PFSK-1 (cell line): ENCODE data around the gene PDGFD.

Experiments
- FOXP2 ChIP-seq: optimal IDR thresholded peaks from 2 replicates; pipeline ENCODE3; 2011; ENCODE audit warnings: borderline replicate concordance, control low read depth, inconsistent platforms; ENCODE audit not compliant: insufficient read depth; ENCODE audit errors: extremely low read length, extremely low read depth
- POLR2AphosphoS5 ChIP-seq: IDR thresholded peaks from 2 replicates; pipeline ENCODE4 v1.6.1; 2012; ENCODE audit warnings: low read depth, mild to moderate bottlenecking, control low read depth, low read length, moderate library complexity
- SIN3A ChIP-seq: IDR thresholded peaks from 2 replicates; pipeline ENCODE4 v1.6.1; 2012; ENCODE audit warnings: mild to moderate bottlenecking, low read length, moderate library complexity, borderline replicate concordance; ENCODE audit not compliant: insufficient read depth
- TAF1 ChIP-seq: IDR thresholded peaks from 2 replicates; pipeline ENCODE4 v1.6.1; 2012; ENCODE audit warnings: low read length, control low read depth, borderline replicate concordance; ENCODE audit not compliant: insufficient read depth
- TF ChIP-seq, protein P1 (sequence below), 2 experiments: IDR thresholded peaks; 2 replicates each; pipeline versions ENCODE4 v1.6.1 to v1.8.0; 2011 to 2012; ENCODE audit warnings: low read depth in 2 of 2, low read length in 2 of 2, control low read depth in 1 of 2, inconsistent platforms in 1 of 2, mild to moderate bottlenecking in 1 of 2, moderate library complexity in 1 of 2; ENCODE audit not compliant: insufficient read depth in 1 of 2

DNA sequence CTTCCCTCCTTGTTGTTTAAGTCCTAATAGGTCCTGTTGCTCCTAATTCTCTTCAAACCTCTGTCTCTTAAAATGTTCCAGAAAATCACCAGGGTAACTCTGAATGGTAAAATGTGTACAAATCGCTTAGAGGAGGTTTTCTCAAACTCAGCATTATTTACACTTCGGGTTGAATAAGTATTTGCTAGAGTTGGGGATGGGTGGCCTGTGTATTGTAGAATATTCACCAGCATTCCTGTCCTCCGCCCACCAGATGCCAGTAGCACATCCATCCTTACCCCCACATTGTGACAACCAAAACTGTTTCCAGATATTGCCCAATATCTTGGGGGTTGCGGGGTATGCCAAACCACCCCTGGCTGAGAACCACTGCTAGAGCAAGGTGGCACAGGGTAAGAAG, 191.9 kb downstream of the PDGFD start:
- TF ChIP-seq SIN3A (no peak), TAF1 (no peak), POLR2AphosphoS5 (no peak), FOXP2 (no peak)
- TF ChIP-seq, protein P1, sequence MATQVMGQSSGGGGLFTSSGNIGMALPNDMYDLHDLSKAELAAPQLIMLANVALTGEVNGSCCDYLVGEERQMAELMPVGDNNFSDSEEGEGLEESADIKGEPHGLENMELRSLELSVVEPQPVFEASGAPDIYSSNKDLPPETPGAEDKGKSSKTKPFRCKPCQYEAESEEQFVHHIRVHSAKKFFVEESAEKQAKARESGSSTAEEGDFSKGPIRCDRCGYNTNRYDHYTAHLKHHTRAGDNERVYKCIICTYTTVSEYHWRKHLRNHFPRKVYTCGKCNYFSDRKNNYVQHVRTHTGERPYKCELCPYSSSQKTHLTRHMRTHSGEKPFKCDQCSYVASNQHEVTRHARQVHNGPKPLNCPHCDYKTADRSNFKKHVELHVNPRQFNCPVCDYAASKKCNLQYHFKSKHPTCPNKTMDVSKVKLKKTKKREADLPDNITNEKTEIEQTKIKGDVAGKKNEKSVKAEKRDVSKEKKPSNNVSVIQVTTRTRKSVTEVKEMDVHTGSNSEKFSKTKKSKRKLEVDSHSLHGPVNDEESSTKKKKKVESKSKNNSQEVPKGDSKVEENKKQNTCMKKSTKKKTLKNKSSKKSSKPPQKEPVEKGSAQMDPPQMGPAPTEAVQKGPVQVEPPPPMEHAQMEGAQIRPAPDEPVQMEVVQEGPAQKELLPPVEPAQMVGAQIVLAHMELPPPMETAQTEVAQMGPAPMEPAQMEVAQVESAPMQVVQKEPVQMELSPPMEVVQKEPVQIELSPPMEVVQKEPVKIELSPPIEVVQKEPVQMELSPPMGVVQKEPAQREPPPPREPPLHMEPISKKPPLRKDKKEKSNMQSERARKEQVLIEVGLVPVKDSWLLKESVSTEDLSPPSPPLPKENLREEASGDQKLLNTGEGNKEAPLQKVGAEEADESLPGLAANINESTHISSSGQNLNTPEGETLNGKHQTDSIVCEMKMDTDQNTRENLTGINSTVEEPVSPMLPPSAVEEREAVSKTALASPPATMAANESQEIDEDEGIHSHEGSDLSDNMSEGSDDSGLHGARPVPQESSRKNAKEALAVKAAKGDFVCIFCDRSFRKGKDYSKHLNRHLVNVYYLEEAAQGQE (IDR thresholded peaks at IDR 0.05; ENCODE audit: insufficient read depth in 1 of 2, low read depth in 2 of 2, low read length in 2 of 2), result no peak
